HG02852 (cell line): ENCODE results near the gene SELENOV.
A peak's percentile ranks its signal among the peaks of the same experiment; 100 is the strongest.
"Not testable (repeated sequence)": the region's sequence is repeated elsewhere in the genome, so short reads cannot be mapped to it uniquely, and the experiment has no call there.

ENCODE experiments used
- ATAC-seq: cut with Tn5 transposase; IDR thresholded peaks from one replicate; pipeline ENCODE4 v1.9.1; 2021; ENCODE audit warnings: mild to moderate bottlenecking, moderate library complexity; ENCODE audit not compliant: unreplicated experiment

The SELENOV gene

GRCh38 chr19:39514840-39515550 lies at the start of gene SELENOV:
Gene SELENOV (plus strand): TSS chr19:39515139. CDS start chr19:39515213, 74 bp downstream.
- no peak for ATAC-seq

GRCh38 chr19:39465956-39466747 lies 48.8 kb upstream of the SELENOV start:
- no peak for ATAC-seq

- ATAC-seq: no peak
Measured at GRCh38 chr19:39467941-39468340, 47.0 kb upstream of the SELENOV start.

- no peak for ATAC-seq
Measured at GRCh38 chr19:39469036-39469435, 45.9 kb upstream of the SELENOV start.

GRCh38 chr19:39469567-39469966 lies 45.4 kb upstream of the SELENOV start:
- ATAC-seq: no peak

- ATAC-seq: no peak
Measured at GRCh38 chr19:39470724-39471339, 44.1 kb upstream of the SELENOV start.

- ATAC-seq: no peak
Measured at GRCh38 chr19:39471756-39472536, 43.0 kb upstream of the SELENOV start.

- ATAC-seq: no peak
Measured at GRCh38 chr19:39472746-39473442, 42.0 kb upstream of the SELENOV start.

- ATAC-seq: no peak
Measured at GRCh38 chr19:39473443-39473960, 41.4 kb upstream of the SELENOV start.

- no peak for ATAC-seq
Measured at GRCh38 chr19:39474139-39474620, 40.8 kb upstream of the SELENOV start.

GRCh38 chr19:39475748-39476147 lies 39.2 kb upstream of the SELENOV start:
- no peak for ATAC-seq

- not testable (repeated sequence) for ATAC-seq
Measured at GRCh38 chr19:39479319-39479801, 35.6 kb upstream of the SELENOV start.

GRCh38 chr19:39479916-39480315 lies 35.0 kb upstream of the SELENOV start:
- no peak for ATAC-seq

GRCh38 chr19:39480337-39481228 lies 34.4 kb upstream of the SELENOV start, which contains the start of gene TIMM50:
Gene TIMM50 (plus strand): TSS chr19:39480838. CDS start chr19:39480854, 16 bp downstream.
- peak; percentile 88 for ATAC-seq

GRCh38 chr19:39481229-39481545 lies 33.8 kb upstream of the SELENOV start:
- no peak for ATAC-seq

- no peak for ATAC-seq
Measured at GRCh38 chr19:39481676-39482075, 33.3 kb upstream of the SELENOV start.

- no peak for ATAC-seq
Measured at GRCh38 chr19:39483141-39483540, 31.8 kb upstream of the SELENOV start.

- no peak for ATAC-seq
Measured at GRCh38 chr19:39489756-39490155, 25.2 kb upstream of the SELENOV start.

GRCh38 chr19:39492225-39492624 lies 22.7 kb upstream of the SELENOV start:
- no peak for ATAC-seq
